ENCODE measurements around the gene MYOD1. TPM values are rescaled to one million over a fixed set of nuclear protein-coding genes. Genes with fewer than 3 reads are reported as not detected.
A peak's percentile ranks its signal among the peaks of the same experiment; 100 is the strongest.

The MYOD1 gene
- total and polyA plus RNA-seq, 2 of the 13 experiments (the other 11 are each of a cell fraction or from before 2014, with no cell fraction given), result not detected

- TF ChIP-seq ZFP91 (CRISPR knock-in tag; IDR thresholded peaks at IDR 0.05; ENCODE audit: borderline replicate concordance), result no peak
- no peak for TF ChIP-seq JARID2 (CRISPR knock-in tag; IDR thresholded peaks at IDR 0.05; ENCODE audit: insufficient replicate concordance)
- no peak for TF ChIP-seq CHCHD3 (CRISPR knock-in tag; IDR thresholded peaks at IDR 0.05)
- 0 out of 2 replicates have a peak, but pooled peaks have one; percentile 34 for TF ChIP-seq KDM3A (CRISPR knock-in tag; IDR thresholded peaks at IDR 0.05; ENCODE audit: low read depth)
- no peak for TF ChIP-seq MATR3 (CRISPR knock-in tag; IDR thresholded peaks at IDR 0.05)
- TF ChIP-seq IRX3 (CRISPR knock-in tag; IDR thresholded peaks at IDR 0.05; ENCODE audit: borderline replicate concordance, low read depth), result no peak
- TF ChIP-seq ZBTB7A (CRISPR knock-in tag; IDR thresholded peaks at IDR 0.05), result no peak
- no peak for TF ChIP-seq ZGPAT (CRISPR knock-in tag; IDR thresholded peaks at IDR 0.05)
- 0 out of 2 replicates have a peak, but pooled peaks have one; percentile 26 for TF ChIP-seq TIGD3 (CRISPR knock-in tag; IDR thresholded peaks at IDR 0.05; ENCODE audit: borderline replicate concordance)
- TF ChIP-seq HMGXB4 (CRISPR knock-in tag; IDR thresholded peaks at IDR 0.05; ENCODE audit: borderline replicate concordance in 1 of 2, low read depth in 1 of 2), result peak in 1 of 2 experiments; percentile 49; a peak in 1 of 4 replicates
- no peak for TF ChIP-seq PAXIP1 (CRISPR knock-in tag; conservative IDR thresholded peaks at IDR 0.05)
- no peak for TF ChIP-seq ZNF512B (CRISPR knock-in tag; IDR thresholded peaks at IDR 0.05; ENCODE audit: borderline replicate concordance)
- TF ChIP-seq RARA (CRISPR knock-in tag; IDR thresholded peaks at IDR 0.05), result no peak
Observed at GRCh38 chr11:17730608-17731462, 11.5 kb downstream of the MYOD1 start (continued).
